PC-3 (cell line): ENCODE results near the gene DNAJA1. TPM values are rescaled to one million over a fixed set of nuclear protein-coding genes. Genes with fewer than 3 reads are reported as not detected.

Source experiments
- ATAC-seq: fragments of 200-7000 bp; cut with Tn5 transposase; 2 replicates; pipeline ENCODE4 v1.9.1; 2020; ENCODE audit warnings: mild to moderate bottlenecking, moderate library complexity
- BruUV-seq: library from RNA; stranded (reverse); fragments of 400-500 nt; replicated peaks from 2 replicates; lab custom pipeline; 2021; lab: Mats Ljungman, UMichigan
- CTCF ChIA-PET: fragments of 300-600 bp; sonication (Branson Sonifier 250); formaldehyde crosslinking; loops from one replicate; lab custom pipeline; 2022; ENCODE audit warnings: antibody characterized with exemption; lab: Charles Lee
- POLR2A ChIA-PET: fragments of 300-600 bp; sonication (Branson Sonifier 250); formaldehyde crosslinking; loops from one replicate; lab custom pipeline; 2022; ENCODE audit warnings: antibody characterized with exemption; ENCODE audit not compliant: unreplicated experiment; lab: Charles Lee
- DNase-seq: peaks from one replicate; pipeline ENCODE4 v3.0.0-alpha.2; 2015
- H2AFZ ChIP-seq: fragments of 300-600 bp; sonication (generic); 2 replicates; pipeline ENCODE4 v1.6.0; 2016; ENCODE audit warnings: antibody characterized with exemption, low read length
- H3F3A ChIP-seq: fragments of 300-600 bp; sonication (generic); one replicate; pipeline ENCODE4 v1.6.0; 2017; ENCODE audit warnings: antibody characterized with exemption, low read length, control low read depth, mild to moderate bottlenecking; ENCODE audit not compliant: unreplicated experiment
- H3K27ac ChIP-seq: fragments of 300-600 bp; sonication (generic); 2 replicates; pipeline ENCODE4 v1.5.1; 2016; ENCODE audit warnings: mild to moderate bottlenecking, low read length
- H3K27me3 ChIP-seq: fragments of 300-600 bp; sonication (generic); 2 replicates; pipeline ENCODE4 v1.6.1; 2016; ENCODE audit warnings: low read length, mixed read lengths
- H3K36me3 ChIP-seq: fragments of 300-600 bp; sonication (generic); 2 replicates; pipeline ENCODE4 v1.6.1; 2016; ENCODE audit warnings: low read depth, mixed run types, low read length, mixed read lengths
- H3K4me1 ChIP-seq: fragments of 300-600 bp; sonication (generic); 2 replicates; pipeline ENCODE4 v1.5.1; 2016; ENCODE audit warnings: low read length; ENCODE audit not compliant: insufficient read depth
- H3K4me2 ChIP-seq: fragments of 300-600 bp; sonication (generic); 2 replicates; pipeline ENCODE4 v1.6.0; 2016; ENCODE audit warnings: low read length
- H3K4me3 ChIP-seq: fragments of 300-600 bp; sonication (generic); 2 replicates; pipeline ENCODE4 v1.5.1; 2016; ENCODE audit warnings: mild to moderate bottlenecking, low read length, mixed read lengths
- H3K79me2 ChIP-seq: fragments of 300-600 bp; sonication (generic); 2 replicates; pipeline ENCODE4 v1.6.1; 2017; ENCODE audit warnings: low read length, mixed read lengths
- H3K9ac ChIP-seq: fragments of 300-600 bp; sonication (generic); 2 replicates; pipeline ENCODE4 v1.6.0; 2016; ENCODE audit warnings: mild to moderate bottlenecking, low read length
- H3K9me2 ChIP-seq: fragments of 300-600 bp; sonication (generic); replicated peaks from 2 replicates; pipeline ENCODE4 v1.6.1; 2016; ENCODE audit warnings: mixed run types, low read length, mixed read lengths
- H3K9me3 ChIP-seq: fragments of 300-600 bp; sonication (generic); 2 replicates; pipeline ENCODE4 v1.6.1; 2016; ENCODE audit warnings: low read length, mixed read lengths
- H4K20me1 ChIP-seq: fragments of 300-600 bp; sonication (generic); 2 replicates; pipeline ENCODE4 v1.6.1; 2016; ENCODE audit warnings: low read length, mixed read lengths
- EZH2 ChIP-seq: fragments of 300-600 bp; sonication (generic); IDR thresholded peaks from one replicate; pipeline ENCODE4 v1.6.1; 2017; ENCODE audit warnings: antibody characterized with exemption, mild to moderate bottlenecking, low read length; ENCODE audit not compliant: unreplicated experiment
- EZH2phosphoT487 ChIP-seq: fragments of 300-600 bp; sonication (generic); IDR thresholded peaks from 2 replicates; pipeline ENCODE4 v1.6.1; 2018; ENCODE audit warnings: mild to moderate bottlenecking, antibody characterized with exemption, low read length, borderline replicate concordance
- intact Hi-C: fragments of 100-400 bp; cut with micrococcal nuclease; formaldehyde crosslinking; loops from 2 replicates; pipeline ENCODE4 v1.9.0; 2023
- total RNA-seq: library from RNA; depleted of rRNA; stranded (reverse); fragments of >200 nt; gene quantifications from 2 replicates; pipeline ENCODE4 v1.2.3, GENCODE V29; 2014
- TF ChIP-seq, protein P1 (sequence below): fragments of 300-600 bp; sonication (generic); conservative IDR thresholded peaks from 2 replicates; pipeline ENCODE4 v1.5.1; 2017; ENCODE audit warnings: antibody characterized with exemption, low read depth, mild to moderate bottlenecking, low read length

The DNAJA1 gene
- total RNA-seq, 1 experiment from 2014 or later, result 109 TPM

DNA sequence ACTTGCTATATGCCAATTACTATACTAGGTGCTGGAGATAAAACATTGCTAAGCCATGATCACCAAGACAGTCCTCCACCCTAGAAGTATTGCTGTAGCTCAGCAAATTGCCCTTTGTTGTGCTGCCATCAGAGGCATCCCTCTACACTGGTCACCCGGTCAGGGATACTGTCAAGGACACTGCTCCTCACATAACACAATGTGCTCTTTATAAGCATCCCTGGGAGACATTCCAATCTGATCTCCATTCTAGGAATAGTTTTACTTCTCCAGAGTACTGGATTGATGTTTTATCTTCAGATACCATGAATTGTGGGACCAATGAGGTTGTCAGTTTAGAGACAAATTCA, 10.4 kb upstream of the DNAJA1 start:
- Histone ChIP-seq H3K4me2 (no peak overlapping the region), H3K9ac (no peak overlapping the region), H4K20me1 (no peaks in the 10 kb centered on the region), H3K36me3 (no peaks in the 10 kb centered on the region), H3K27me3 (no peaks in the 10 kb centered on the region), H3K4me3 (no peak overlapping the region), H2AFZ (no peak overlapping the region), H3K9me2 (no peaks in the 10 kb centered on the region), H3K27ac (no peak overlapping the region), H3K4me1 (no peaks in the 10 kb centered on the region), H3K9me3 (no peaks in the 10 kb centered on the region), H3K79me2 (no peaks in the 10 kb centered on the region), H3F3A (no peaks in the 10 kb centered on the region)
- BruUV-seq, result TSS peak; percentile 5
- CTCF ChIA-PET, result no interaction called here
- POLR2A ChIA-PET, result no interaction called here
- no peak for ATAC-seq
- TF ChIP-seq EZH2phosphoT487, result no peak
- TF ChIP-seq, protein P1, sequence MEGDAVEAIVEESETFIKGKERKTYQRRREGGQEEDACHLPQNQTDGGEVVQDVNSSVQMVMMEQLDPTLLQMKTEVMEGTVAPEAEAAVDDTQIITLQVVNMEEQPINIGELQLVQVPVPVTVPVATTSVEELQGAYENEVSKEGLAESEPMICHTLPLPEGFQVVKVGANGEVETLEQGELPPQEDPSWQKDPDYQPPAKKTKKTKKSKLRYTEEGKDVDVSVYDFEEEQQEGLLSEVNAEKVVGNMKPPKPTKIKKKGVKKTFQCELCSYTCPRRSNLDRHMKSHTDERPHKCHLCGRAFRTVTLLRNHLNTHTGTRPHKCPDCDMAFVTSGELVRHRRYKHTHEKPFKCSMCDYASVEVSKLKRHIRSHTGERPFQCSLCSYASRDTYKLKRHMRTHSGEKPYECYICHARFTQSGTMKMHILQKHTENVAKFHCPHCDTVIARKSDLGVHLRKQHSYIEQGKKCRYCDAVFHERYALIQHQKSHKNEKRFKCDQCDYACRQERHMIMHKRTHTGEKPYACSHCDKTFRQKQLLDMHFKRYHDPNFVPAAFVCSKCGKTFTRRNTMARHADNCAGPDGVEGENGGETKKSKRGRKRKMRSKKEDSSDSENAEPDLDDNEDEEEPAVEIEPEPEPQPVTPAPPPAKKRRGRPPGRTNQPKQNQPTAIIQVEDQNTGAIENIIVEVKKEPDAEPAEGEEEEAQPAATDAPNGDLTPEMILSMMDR, result no peak
- no peak for TF ChIP-seq EZH2
- no peak for DNase-seq
- intact Hi-C loops, result no loop called here

DNA sequence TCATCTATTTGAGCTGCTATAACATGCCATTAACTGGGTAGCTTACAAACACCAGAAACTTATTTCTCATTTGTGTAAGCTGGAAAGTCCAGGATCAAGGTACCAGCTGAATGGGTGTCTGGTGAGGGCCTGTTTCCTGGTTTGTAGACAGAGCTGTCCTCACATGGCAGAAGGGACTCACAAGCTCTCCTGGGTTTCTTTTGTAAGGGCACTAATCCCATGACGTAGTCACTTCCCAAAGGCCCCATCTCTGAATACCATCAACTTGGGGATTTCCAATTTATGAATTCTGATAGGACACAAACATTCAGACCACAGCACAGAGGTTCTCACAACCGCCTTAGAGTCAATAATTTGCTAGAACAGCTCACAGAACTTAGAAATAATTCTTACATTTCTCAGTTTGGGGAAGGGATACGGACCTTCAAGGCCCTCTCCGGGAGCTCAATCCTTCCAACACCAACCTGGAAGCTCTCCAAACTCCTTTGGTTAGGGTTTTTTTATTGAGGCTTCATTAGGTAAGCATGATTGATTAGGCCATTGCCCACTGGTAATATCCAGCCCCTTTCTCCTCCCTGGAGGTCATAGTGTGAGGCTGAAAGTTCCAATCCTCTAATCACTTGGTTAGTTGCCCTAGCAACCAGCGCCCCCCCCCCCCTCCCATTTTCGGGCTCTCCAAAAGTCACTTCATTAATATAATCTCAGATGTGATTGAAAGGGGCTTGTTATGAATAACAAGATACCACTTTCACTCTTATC, 7.6 kb upstream of the DNAJA1 start:
- H3F3A ChIP-seq, result no peaks in the 10 kb centered on the region
- BruUV-seq, result no TSS peak
- H3K4me2 ChIP-seq, result no peak overlapping the region
- peaks cover 11% of the 10 kb centered on the region for H3K79me2 ChIP-seq
- H3K4me3 ChIP-seq, result no peak overlapping the region
- TF ChIP-seq EZH2 (no peak), EZH2phosphoT487 (no peak)
- TF ChIP-seq, protein P1, result no peak
- 0 out of 2 replicates have a peak, but pooled peaks cover under 1% of the 10 kb centered on the region for H3K4me1 ChIP-seq
- H3K36me3 ChIP-seq, result no peaks in the 10 kb centered on the region
- H3K9ac ChIP-seq, result no peak overlapping the region
- H3K27ac ChIP-seq, result no peak overlapping the region
- CTCF ChIA-PET, result no interaction called here
- intact Hi-C loops, result no loop called here
- ATAC-seq, result no peak
- H3K27me3 ChIP-seq, result no peaks in the 10 kb centered on the region
- H3K9me3 ChIP-seq, result no peaks in the 10 kb centered on the region
- H4K20me1 ChIP-seq, result no peaks in the 10 kb centered on the region
- H2AFZ ChIP-seq, result no peak overlapping the region
- POLR2A ChIA-PET, result no interaction called here
- DNase-seq, result no peak
- no peaks in the 10 kb centered on the region for H3K9me2 ChIP-seq

DNA sequence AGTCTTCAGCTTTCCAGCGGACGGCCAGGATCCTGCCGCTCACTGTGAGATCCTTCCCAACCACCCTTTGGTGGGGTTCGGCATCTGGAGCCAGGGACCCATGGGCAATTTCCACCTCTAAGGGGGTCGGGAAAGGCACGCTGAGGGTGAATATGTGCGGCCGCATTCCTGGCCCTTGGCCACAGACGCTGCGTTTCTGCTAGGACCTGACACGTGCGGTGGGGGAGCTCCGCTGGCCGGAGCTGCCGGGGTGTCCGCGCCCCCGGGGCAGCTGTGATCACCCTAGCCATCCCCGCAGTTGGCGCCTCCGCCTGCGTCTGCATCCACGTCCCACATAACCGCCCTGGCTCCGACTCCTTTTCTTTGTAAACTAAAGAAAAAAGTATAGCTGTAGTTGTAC, 5.3 kb upstream of the DNAJA1 start:
- POLR2A ChIA-PET, result no interaction called here

More for the DNA sequence above, 5.3 kb upstream of the DNAJA1 start:
- Histone ChIP-seq H3F3A (no peaks in the 10 kb centered on the region), H2AFZ (no peak overlapping the region), H3K4me1 (peaks cover 21% of the 10 kb centered on the region), H3K9ac (no peak overlapping the region), H3K27ac (no peak overlapping the region), H3K4me3 (no peak overlapping the region), H3K4me2 (no peak overlapping the region), H3K27me3 (no peaks in the 10 kb centered on the region), H3K79me2 (peaks cover 35% of the 10 kb centered on the region), H4K20me1 (no peaks in the 10 kb centered on the region), H3K9me2 (no peaks in the 10 kb centered on the region), H3K36me3 (no peaks in the 10 kb centered on the region), H3K9me3 (no peaks in the 10 kb centered on the region)
- CTCF ChIA-PET, result no interaction called here
- TF ChIP-seq, protein P1, result no peak
- TF ChIP-seq EZH2phosphoT487, result no peak
- no peak for TF ChIP-seq EZH2
- ATAC-seq (no peak), DNase-seq (no peak)
- intact Hi-C loops, result no loop called here
- no TSS peak for BruUV-seq
